GM10248 (cell line): ENCODE results near the gene CUL1.

ENCODE experiments used
- CTCF ChIA-PET: fragments of 300-600 bp; sonication (Branson Sonifier 250); formaldehyde crosslinking; extraction: SDS; loops from one replicate; lab custom pipeline; 2021; ENCODE audit warnings: antibody characterized with exemption; lab: Yijun Ruan, JAX
- POLR2A ChIA-PET: fragments of 350-650 bp; sonication (Branson Sonifier 250); formaldehyde crosslinking; extraction: SDS; loops from one replicate; lab custom pipeline; 2020; ENCODE audit warnings: antibody characterized with exemption; lab: Yijun Ruan, JAX
- DNase-seq: peaks from one replicate; pipeline ENCODE4 v3.0.0; 2012; ENCODE audit errors: extremely low spot score
- CTCF ChIP-seq: IDR thresholded peaks from 2 replicates; pipeline ENCODE4 v1.5.1; 2012; ENCODE audit warnings: mild to moderate bottlenecking, low read depth; ENCODE audit errors: extremely low read depth, missing control alignments, control extremely low read depth

The CUL1 gene

DNA sequence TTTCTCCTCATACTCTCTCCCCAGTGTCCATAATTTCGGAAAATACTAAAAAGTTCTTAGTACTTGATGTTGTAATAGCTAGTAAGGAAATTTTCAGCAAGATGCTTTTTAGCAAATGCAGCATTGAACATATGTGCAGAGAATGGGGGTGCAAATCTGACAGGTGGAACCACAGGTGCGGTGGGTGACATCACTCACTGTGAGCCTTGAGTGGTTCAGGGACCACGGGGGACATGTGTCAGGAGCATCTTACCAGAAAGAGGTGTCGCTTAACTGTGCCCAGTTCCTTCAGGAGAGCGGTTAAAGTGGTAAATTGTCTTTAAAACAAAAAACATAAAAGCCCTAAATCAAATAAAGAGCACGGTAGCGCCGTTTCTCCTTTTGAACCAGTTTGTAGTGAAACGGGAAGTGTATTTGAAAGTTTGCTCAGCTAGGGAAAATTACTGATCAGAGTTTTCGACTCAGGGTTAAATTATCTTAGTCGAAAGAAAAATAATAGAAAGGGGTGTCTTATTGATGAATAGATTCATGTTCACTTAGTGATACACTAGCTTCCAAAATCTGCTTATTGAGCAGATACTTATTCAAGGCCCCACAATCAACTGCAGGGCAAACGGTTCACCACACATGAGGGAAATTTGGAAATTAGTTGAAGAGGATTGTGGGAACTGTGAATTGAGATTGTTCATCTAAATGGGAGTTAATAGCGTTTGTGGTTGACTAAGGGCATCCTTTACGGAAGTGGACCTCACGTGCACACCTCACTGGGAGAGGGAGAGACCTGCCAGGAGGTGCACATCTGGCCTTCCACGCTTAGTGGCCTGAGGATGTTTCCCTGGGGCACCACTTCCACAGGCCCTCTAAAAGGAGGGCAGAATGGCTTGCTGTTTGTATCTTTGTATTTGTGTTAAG, 12.7 kb downstream of the CUL1 start:
- ChIA-PET CTCF (interaction anchor here (0.9 to 2.6 kb wide), 8 partner anchors 8 to 296 kb away, joined by 3 to 12 read pairs (median 3); no protein-coding TSS in a partner anchor), POLR2A (interaction anchor here (1.1 kb wide), 1 partner anchor 15 kb away, joined by 3 read pairs; no protein-coding TSS in a partner anchor)
- no peak for TF ChIP-seq CTCF
- DNase-seq: no peak

DNA sequence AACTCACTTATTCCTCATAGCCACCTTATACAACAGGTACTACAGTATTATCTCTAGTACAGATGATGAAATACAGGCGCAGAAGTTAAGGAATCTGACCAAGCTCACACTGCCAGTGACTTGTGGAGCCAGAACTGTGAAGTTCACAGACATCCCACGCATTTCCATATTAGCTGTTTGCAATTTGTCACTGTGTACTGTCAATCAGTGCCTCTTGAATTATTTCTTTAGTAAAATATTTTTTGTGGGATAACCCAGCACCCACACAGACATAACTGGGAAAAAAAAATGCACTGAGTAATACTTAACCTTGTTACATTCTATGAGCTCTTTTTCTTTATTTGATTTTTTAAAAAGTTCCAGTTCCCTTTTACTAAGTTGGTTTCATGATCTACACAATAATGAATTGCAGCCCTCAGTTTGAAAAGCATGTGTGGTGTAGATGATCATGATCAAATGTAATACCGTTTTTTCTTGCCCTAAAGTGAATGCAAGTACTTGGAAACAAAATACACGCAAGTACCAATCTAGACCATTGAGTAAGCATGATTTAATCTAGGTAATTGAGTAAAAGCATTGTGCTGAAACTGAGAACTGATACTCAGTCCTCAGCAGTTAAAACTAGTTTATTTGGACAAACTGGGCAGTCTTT, 14.1 kb downstream of the CUL1 start:
- no peak for TF ChIP-seq CTCF
- CTCF ChIA-PET: interaction anchor here (1.5 to 2.6 kb wide), 2 partner anchors 8 to 294 kb away, joined by 3 to 12 read pairs; no protein-coding TSS in a partner anchor
- DNase-seq: no peak
- POLR2A ChIA-PET: no interaction called here

- CTCF ChIA-PET: interaction anchor here (1.1 kb wide), 1 partner anchor 16 kb away, joined by 3 read pairs; no protein-coding TSS in a partner anchor
- POLR2A ChIA-PET: no interaction called here
- TF ChIP-seq CTCF: no peak
- DNase-seq: no peak
These were observed 15.8 kb downstream of the CUL1 start for GRCh38 chr7:148714498-148714897.

DNA sequence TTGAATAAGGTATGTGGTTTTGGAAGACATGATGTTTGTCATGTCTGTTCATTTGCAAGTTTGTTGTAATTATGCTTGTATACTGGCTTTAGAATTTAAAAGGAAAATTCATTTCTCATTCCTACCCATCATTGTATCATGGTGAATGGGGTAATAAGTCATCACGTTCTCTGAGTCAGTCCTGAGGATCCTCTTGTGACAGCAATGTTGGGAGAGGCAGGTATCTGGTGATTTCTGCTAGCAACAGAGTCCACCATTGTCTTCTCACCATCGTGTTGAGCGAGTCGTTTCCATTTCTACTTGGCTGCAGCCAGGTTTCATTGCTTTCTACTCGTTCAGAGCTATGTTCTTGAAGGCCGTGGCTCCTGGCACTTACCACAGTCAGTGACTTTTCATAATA, 16.3 kb downstream of the CUL1 start:
- no peak for TF ChIP-seq CTCF
- POLR2A ChIA-PET: no interaction called here
- CTCF ChIA-PET: interaction anchor here (1.1 kb wide), 1 partner anchor 16 kb away, joined by 3 read pairs; no protein-coding TSS in a partner anchor
- no peak for DNase-seq

DNA sequence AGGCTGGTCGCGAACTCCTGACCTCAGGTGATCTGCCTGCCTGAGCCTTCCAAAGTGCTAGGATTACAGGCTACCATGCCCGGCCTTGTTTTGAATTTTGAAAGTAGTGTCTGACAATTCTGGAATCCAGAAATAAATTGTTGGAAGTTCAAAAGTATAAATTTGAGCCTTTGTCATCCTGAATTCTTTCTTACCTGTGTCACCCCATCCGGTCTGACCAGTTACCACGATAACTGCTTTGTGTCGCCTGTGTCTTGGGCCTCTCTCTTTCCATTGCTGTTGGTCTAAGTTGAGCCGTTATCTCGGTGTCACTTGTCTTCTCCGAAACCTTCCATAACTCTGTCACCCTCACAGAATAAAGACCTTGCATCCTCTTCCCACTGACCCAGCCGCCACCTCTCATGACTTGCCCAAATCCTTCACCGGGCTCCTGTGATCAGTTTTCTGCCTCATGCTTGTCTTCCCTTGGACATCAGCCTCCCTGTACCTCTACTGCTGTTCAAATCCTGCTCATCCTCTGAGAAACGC, 18.6 kb downstream of the CUL1 start:
- POLR2A ChIA-PET: no interaction called here
- CTCF ChIA-PET: interaction anchor here (1.2 kb wide), 1 partner anchor 12 kb away, joined by 3 read pairs; no protein-coding TSS in a partner anchor

More for the DNA sequence above, 18.6 kb downstream of the CUL1 start:
- DNase-seq: no peak
- no peak for TF ChIP-seq CTCF
